ENCODE data around the gene ARHGDIA. TPM values are rescaled to one million over a fixed set of nuclear protein-coding genes. Genes with fewer than 3 reads are reported as not detected.

ARHGDIA gene
- total and polyA plus RNA-seq, 2 of the 8 experiments (the other 6 are each of a cell fraction or from before 2014, with no cell fraction given) = 62.4 to 217 TPM

- Histone ChIP-seq H3K27me3 (replicated peaks in 1 of 4; ENCODE audit: control insufficient read depth in 3 of 4, extremely low read depth in 1 of 4, insufficient read depth in 3 of 4, low read length in 3 of 4) (no peaks in the 10 kb centered on the region), H3K9ac (replicated peaks in 1 of 4; ENCODE audit: extremely low read depth in 1 of 4, low read depth in 3 of 4, low read length in 3 of 4) (no peak overlapping the region), H2BK20ac (ENCODE audit: low read length) (no peak overlapping the region), H3K18ac (ENCODE audit: extremely low read depth, low read length) (no peak overlapping the region), H3K14ac (ENCODE audit: insufficient read length) (no peak overlapping the region), H3K4me2 (ENCODE audit: insufficient read depth in 1 of 2, low read depth in 2 of 2, low read length in 2 of 2) (no peak overlapping the region), H3K23ac (ENCODE audit: insufficient read length) (no peak overlapping the region), H3K4ac (replicated peaks; ENCODE audit: insufficient read length, low read depth, low read length) (no peak overlapping the region), H4K20me1 (replicated peaks in 1 of 2; ENCODE audit: control insufficient read depth in 1 of 2, insufficient read depth in 2 of 2, low read length in 2 of 2) (peaks cover 0 to 2% of the 10 kb centered on the region in 2 experiments), H3K4me3 (ENCODE audit: extremely low read depth in 1 of 4, insufficient read depth in 2 of 4, low read depth in 3 of 4, low read length in 4 of 4) (no peak overlapping the region), H2BK120ac (replicated peaks; ENCODE audit: low read depth, low read length) (no peak overlapping the region), H3K79me1 (ENCODE audit: low read depth, low read length) (no peaks in the 10 kb centered on the region), H3K23me2 (ENCODE audit: low read depth, low read length) (no peaks in the 10 kb centered on the region), H2AK5ac (ENCODE audit: low read depth, low read length) (no peak overlapping the region), H2AFZ (ENCODE audit: low read length) (no peak overlapping the region), H3K36me3 (ENCODE audit: control insufficient read depth in 2 of 4, insufficient read depth in 4 of 4, low read length in 3 of 4) (peaks cover 4 to 23% (median 8%) of the 10 kb centered on the region in 4 experiments), H3K79me2 (ENCODE audit: control insufficient read depth in 1 of 2, insufficient read depth in 2 of 2, low read length in 2 of 2) (no peaks in the 10 kb centered on the region), H3K27ac (ENCODE audit: low read depth, low read length) (no peak overlapping the region), H3K9me3 (ENCODE audit: insufficient read depth in 2 of 2, low read depth in 1 of 2, low read length in 1 of 2) (no peaks in the 10 kb centered on the region), H2BK15ac (ENCODE audit: low read length) (no peak overlapping the region), H4K5ac (ENCODE audit: insufficient read length, low read depth, low read length) (no peak overlapping the region), H4K8ac (ENCODE audit: extremely low read depth, insufficient read depth, low read length) (no peak overlapping the region), H4K91ac (replicated peaks; ENCODE audit: insufficient read length, low read length) (no peak overlapping the region), H3K56ac (replicated peaks; ENCODE audit: insufficient read length, low read depth, low read length) (no peak overlapping the region), H2BK5ac (ENCODE audit: low read depth, low read length) (no peak overlapping the region), H2BK12ac (ENCODE audit: low read depth, low read length) (no peak overlapping the region), H3K4me1 (replicated peaks in 1 of 4; ENCODE audit: control insufficient read depth in 3 of 4, insufficient read depth in 4 of 4, low read length in 3 of 4) (no peaks in the 10 kb centered on the region)
- ChIA-PET CTCF (ENCODE audit: partially characterized antibody) (interaction anchor here (0.9 to 1.4 kb wide), 4 partner anchors 10 to 109 kb away, joined by 3 to 4 read pairs (median 3); no protein-coding TSS in a partner anchor), POLR2A (ENCODE audit: partially characterized antibody) (interaction anchor here (0.6 to 10.5 kb wide), 10 partner anchors 9 to 219 kb away, joined by 3 to 151 read pairs (median 6); partner anchors contain the start of genes ALYREF, ANAPC11, ARL16 and HGS)
- TF ChIP-seq ASH2L (IDR thresholded peaks at IDR 0.05; ENCODE audit: low read length) = no peak
- TF ChIP-seq CREB1 (IDR thresholded peaks at IDR 0.05) = no peak
- TF ChIP-seq SIN3A (conservative IDR thresholded peaks at IDR 0.05 in 1 of 2, IDR thresholded peaks at IDR 0.05 in 1 of 2; ENCODE audit: low read depth in 1 of 2, low read length in 2 of 2) = no peak
- no peak for TF ChIP-seq HDAC2 (IDR thresholded peaks at IDR 0.05; ENCODE audit: borderline replicate concordance in 1 of 2, low read depth in 2 of 2, low read length in 2 of 2)
- no peak for TF ChIP-seq ATF3 (IDR thresholded peaks at IDR 0.05; ENCODE audit: insufficient read depth, low read depth, low read length)
- TF ChIP-seq BCL11A (IDR thresholded peaks at IDR 0.05; ENCODE audit: low read depth in 2 of 2, low read length in 2 of 2) = no peak
- TF ChIP-seq EP300 (IDR thresholded peaks at IDR 0.05; ENCODE audit: borderline replicate concordance in 1 of 2, low read depth in 2 of 2, low read length in 2 of 2) = no peak
- no peak for TF ChIP-seq RBBP5 (IDR thresholded peaks at IDR 0.05; ENCODE audit: borderline replicate concordance, low read depth, low read length)
- no peak for TF ChIP-seq RFX5 (IDR thresholded peaks at IDR 0.05; ENCODE audit: borderline replicate concordance, low read depth, low read length)
- TF ChIP-seq JUN (IDR thresholded peaks at IDR 0.05; ENCODE audit: low read depth, low read length) = no peak
- TF ChIP-seq EGR1 (IDR thresholded peaks at IDR 0.05; ENCODE audit: borderline replicate concordance, low read depth, low read length) = no peak
- 84% methylated on average over 5 of the region's 5 CpGs; no CpG with 5 or more reads in 1 of the 2 experiments for WGBS, 2 experiments (ENCODE audit: extremely low coverage in 1 of 2, insufficient coverage in 1 of 2, insufficient read length in 1 of 2, insufficient replicate concordance in 2 of 2, low coverage in 1 of 2, low lambda C conversion rate in 2 of 2, missing lambda C conversion rate in 1 of 2)
- DNase-seq (ENCODE audit: low read depth in 1 of 2, low spot score in 2 of 2) (no peak), FAIRE-seq (no peak)
Observed at GRCh38 chr17:81879121-81879520, 8.0 kb upstream of the ARHGDIA start.
